IPS-NIHi11 (cell line): ENCODE measurements around the gene SNAP29.
"Not testable (repeated sequence)": the region's sequence is repeated elsewhere in the genome, so short reads cannot be mapped to it uniquely, and the experiment has no call there.

Source experiments
- DNase-seq: peaks from one replicate; pipeline ENCODE4 v3.0.0; 2012; ENCODE audit warnings: mixed read lengths, low spot score

Gene SNAP29

GRCh38 chr22:20834725-20835124 lies 24.1 kb upstream of the SNAP29 start:
- no peak for DNase-seq

GRCh38 chr22:20836987-20837823 lies 21.6 kb upstream of the SNAP29 start:
- no peak for DNase-seq

GRCh38 chr22:20839354-20839753 lies 19.5 kb upstream of the SNAP29 start:
- not testable (repeated sequence) for DNase-seq

GRCh38 chr22:20839837-20840645 lies 18.8 kb upstream of the SNAP29 start:
- DNase-seq, result no peak

GRCh38 chr22:20840646-20841371 lies 18.0 kb upstream of the SNAP29 start:
- no peak for DNase-seq

- DNase-seq, result no peak
Measured at GRCh38 chr22:20843501-20843900, 15.3 kb upstream of the SNAP29 start.

- no peak for DNase-seq
Measured at GRCh38 chr22:20844055-20845037, 14.5 kb upstream of the SNAP29 start.

- DNase-seq, result no peak
Measured at GRCh38 chr22:20847318-20847822, 11.4 kb upstream of the SNAP29 start.

GRCh38 chr22:20852076-20852475 lies 6.7 kb upstream of the SNAP29 start:
- no peak for DNase-seq

- no peak for DNase-seq
Measured at GRCh38 chr22:20852503-20852902, 6.3 kb upstream of the SNAP29 start.

GRCh38 chr22:20853236-20853660 lies 5.6 kb upstream of the SNAP29 start:
- DNase-seq, result no peak

- no peak for DNase-seq
Measured at GRCh38 chr22:20857247-20857643, 1.6 kb upstream of the SNAP29 start.

- peak; percentile 91 for DNase-seq
Measured at GRCh38 chr22:20857838-20858614, 781 bp upstream of the SNAP29 start.

- DNase-seq, result no peak
Measured at GRCh38 chr22:20859615-20860014, 808 bp downstream of the SNAP29 start.

GRCh38 chr22:20862540-20862939 lies 3.7 kb downstream of the SNAP29 start:
- DNase-seq, result no peak

GRCh38 chr22:20863366-20863765 lies 4.6 kb downstream of the SNAP29 start:
- DNase-seq, result no peak

- no peak for DNase-seq
Measured at GRCh38 chr22:20864186-20864908, 5.5 kb downstream of the SNAP29 start.

GRCh38 chr22:20865331-20865730 lies 6.5 kb downstream of the SNAP29 start:
- DNase-seq, result no peak

GRCh38 chr22:20865875-20866445 lies 7.2 kb downstream of the SNAP29 start:
- DNase-seq, result no peak
